K562 (cell line): Measurements from ENCODE around the gene TMEM120B. TPM values are rescaled to one million over a fixed set of nuclear protein-coding genes. Genes with fewer than 3 reads are reported as not detected.

Source experiments
- BACH1 ChIP-seq: fragments of 200-800 bp; sonication (Bioruptor generic); IDR thresholded peaks from 2 replicates; pipeline ENCODE4 v1.6.1; 2016; ENCODE audit warnings: missing genetic modification characterization, missing compliant biosample characterization
- MEF2D ChIP-seq: conservative IDR thresholded peaks from 2 replicates; pipeline ENCODE4 v1.6.1; 2016; ENCODE audit warnings: low read depth, missing genetic modification characterization, missing compliant biosample characterization
- MEIS2 ChIP-seq: fragments of 450-650 bp; IDR thresholded peaks from 2 replicates; pipeline ENCODE4 v1.6.1; 2014; ENCODE audit warnings: mild to moderate bottlenecking; ENCODE audit not compliant: partially characterized antibody
- NFIC ChIP-seq: fragments of 450-650 bp; IDR thresholded peaks from 2 replicates; pipeline ENCODE4 v1.6.1; 2017; ENCODE audit warnings: mild to moderate bottlenecking, inconsistent platforms
- PTTG1 ChIP-seq: fragments of 450-650 bp; IDR thresholded peaks from 2 replicates; pipeline ENCODE4 v1.6.1; 2016; ENCODE audit warnings: low read depth, mild to moderate bottlenecking, missing genetic modification characterization, missing compliant biosample characterization
- SP1 ChIP-seq: sonication (generic); formaldehyde crosslinking; IDR thresholded peaks from 2 replicates; pipeline ENCODE4 v1.8.1; 2022; ENCODE audit warnings: mild to moderate bottlenecking, missing genetic modification reagents
- ZBTB7A ChIP-seq: IDR thresholded peaks from 2 replicates; pipeline ENCODE4 v1.6.1; 2011; ENCODE audit warnings: low read depth, mild to moderate bottlenecking, low read length, moderate library complexity, borderline replicate concordance; ENCODE audit not compliant: control insufficient read depth
- ZNF282 ChIP-seq: sonication (generic); formaldehyde crosslinking; IDR thresholded peaks from 2 replicates; pipeline ENCODE4 v1.8.1; 2023; ENCODE audit warnings: missing genetic modification reagents
- ZNF407 ChIP-seq: fragments of 450-650 bp; IDR thresholded peaks from 2 replicates; pipeline ENCODE4 v1.6.1; 2016; ENCODE audit warnings: low read depth
- ZNF75A ChIP-seq: fragments of 450-650 bp; formaldehyde crosslinking; IDR thresholded peaks from 2 replicates; pipeline ENCODE4 v1.4.0; 2020; ENCODE audit warnings: mild to moderate bottlenecking
- ZNF79 ChIP-seq: fragments of 250-450 bp; sonication (Bioruptor Pico); IDR thresholded peaks from 2 replicates; pipeline ENCODE4 v1.4.0; 2020; ENCODE audit warnings: low read depth, mild to moderate bottlenecking, moderate library complexity
- ZSCAN29 ChIP-seq: fragments of 450-650 bp; IDR thresholded peaks from 2 replicates; pipeline ENCODE4 v1.6.1; 2017
- ZZZ3 ChIP-seq: fragments of 450-650 bp; IDR thresholded peaks from 2 replicates; pipeline ENCODE4 v1.6.1; 2016; ENCODE audit warnings: antibody characterized with exemption, mild to moderate bottlenecking, moderate library complexity
- polyA plus RNA-seq, 8 experiments: library from polyadenylated mRNA; depleted of rRNA in 4 of 8; stranded (reverse) in 5 of 8; unstranded in 3 of 8; fragments of >200 nt; fragmentation: Nextera tagmentation in 2 of 8; fragmentation: Illumina TruSeq in 1 of 8; extraction: Ambion mirVana in 2 of 8; extraction: Trizol in 1 of 8; gene quantifications; 2 replicates each; pipeline versions ENCODE4 v1.2.1 to v1.2.3, GENCODE V29; 2011 to 2014; ENCODE audit warnings: inconsistent platforms in 1 of 8, missing spikeins in 1 of 8
- total RNA-seq, 7 experiments: library from RNA; depleted of rRNA in 6 of 7; stranded (reverse); fragments of >200 nt in 6 of 7; fragmentation: Illumina TruSeq in 2 of 7; extraction: Trizol in 2 of 7; gene quantifications; 2 replicates each; pipeline versions ENCODE4 v1.2.1 to v1.2.3, GENCODE V29; 2011 to 2021; ENCODE audit warnings: low replicate concordance in 1 of 7
- TF ChIP-seq, protein P1 (sequence below): fragments of 450-650 bp; IDR thresholded peaks from 2 replicates; pipeline ENCODE4 v1.6.1; 2016; ENCODE audit warnings: mild to moderate bottlenecking
- TF ChIP-seq, protein P2 (sequence below), 3 experiments: IDR thresholded peaks in 2 of 3; conservative IDR thresholded peaks in 1 of 3; 2 replicates each; pipeline ENCODE4 v1.5.1; 2011 to 2012; ENCODE audit warnings: low read length in 3 of 3, mild to moderate bottlenecking in 3 of 3, control low read depth in 2 of 3, improper control_type of control experiment in 1 of 3, inconsistent platforms in 1 of 3, low read depth in 1 of 3, mixed read lengths in 1 of 3, moderate library complexity in 1 of 3; ENCODE audit not compliant: insufficient read depth in 2 of 3

TMEM120B gene
- total and polyA plus RNA-seq, 9 of the 15 experiments (the other 6 are each of a cell fraction or from before 2014, with no cell fraction given) = 1.7 to 18.6 (median 7.4) TPM

GRCh38 chr12:121711361-121712189 is 977 bp upstream of the TMEM120B start (continued):
- TF ChIP-seq, protein P1, sequence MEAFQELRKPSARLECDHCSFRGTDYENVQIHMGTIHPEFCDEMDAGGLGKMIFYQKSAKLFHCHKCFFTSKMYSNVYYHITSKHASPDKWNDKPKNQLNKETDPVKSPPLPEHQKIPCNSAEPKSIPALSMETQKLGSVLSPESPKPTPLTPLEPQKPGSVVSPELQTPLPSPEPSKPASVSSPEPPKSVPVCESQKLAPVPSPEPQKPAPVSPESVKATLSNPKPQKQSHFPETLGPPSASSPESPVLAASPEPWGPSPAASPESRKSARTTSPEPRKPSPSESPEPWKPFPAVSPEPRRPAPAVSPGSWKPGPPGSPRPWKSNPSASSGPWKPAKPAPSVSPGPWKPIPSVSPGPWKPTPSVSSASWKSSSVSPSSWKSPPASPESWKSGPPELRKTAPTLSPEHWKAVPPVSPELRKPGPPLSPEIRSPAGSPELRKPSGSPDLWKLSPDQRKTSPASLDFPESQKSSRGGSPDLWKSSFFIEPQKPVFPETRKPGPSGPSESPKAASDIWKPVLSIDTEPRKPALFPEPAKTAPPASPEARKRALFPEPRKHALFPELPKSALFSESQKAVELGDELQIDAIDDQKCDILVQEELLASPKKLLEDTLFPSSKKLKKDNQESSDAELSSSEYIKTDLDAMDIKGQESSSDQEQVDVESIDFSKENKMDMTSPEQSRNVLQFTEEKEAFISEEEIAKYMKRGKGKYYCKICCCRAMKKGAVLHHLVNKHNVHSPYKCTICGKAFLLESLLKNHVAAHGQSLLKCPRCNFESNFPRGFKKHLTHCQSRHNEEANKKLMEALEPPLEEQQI = no peak
- TF ChIP-seq ZNF282 (CRISPR knock-in tag) (no peak), ZZZ3 (no peak), MEF2D (no peak), NFIC (no peak), ZNF75A (CRISPR knock-in tag) (no peak), ZSCAN29 (no peak), BACH1 (tag) (no peak), SP1 (CRISPR knock-in tag) (peak; percentile 16; the same call in 1 of the 2 replicates), ZNF79 (CRISPR knock-in tag) (no peak), PTTG1 (tag) (no peak), ZNF407 (peak; percentile 27; the same call in 1 of the 2 replicates), MEIS2 (peak; percentile 9), ZBTB7A (no peak)
- TF ChIP-seq, protein P2, sequence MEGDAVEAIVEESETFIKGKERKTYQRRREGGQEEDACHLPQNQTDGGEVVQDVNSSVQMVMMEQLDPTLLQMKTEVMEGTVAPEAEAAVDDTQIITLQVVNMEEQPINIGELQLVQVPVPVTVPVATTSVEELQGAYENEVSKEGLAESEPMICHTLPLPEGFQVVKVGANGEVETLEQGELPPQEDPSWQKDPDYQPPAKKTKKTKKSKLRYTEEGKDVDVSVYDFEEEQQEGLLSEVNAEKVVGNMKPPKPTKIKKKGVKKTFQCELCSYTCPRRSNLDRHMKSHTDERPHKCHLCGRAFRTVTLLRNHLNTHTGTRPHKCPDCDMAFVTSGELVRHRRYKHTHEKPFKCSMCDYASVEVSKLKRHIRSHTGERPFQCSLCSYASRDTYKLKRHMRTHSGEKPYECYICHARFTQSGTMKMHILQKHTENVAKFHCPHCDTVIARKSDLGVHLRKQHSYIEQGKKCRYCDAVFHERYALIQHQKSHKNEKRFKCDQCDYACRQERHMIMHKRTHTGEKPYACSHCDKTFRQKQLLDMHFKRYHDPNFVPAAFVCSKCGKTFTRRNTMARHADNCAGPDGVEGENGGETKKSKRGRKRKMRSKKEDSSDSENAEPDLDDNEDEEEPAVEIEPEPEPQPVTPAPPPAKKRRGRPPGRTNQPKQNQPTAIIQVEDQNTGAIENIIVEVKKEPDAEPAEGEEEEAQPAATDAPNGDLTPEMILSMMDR (IDR thresholded peaks at IDR 0.05 in 2 of 3, conservative IDR thresholded peaks at IDR 0.05 in 1 of 3; ENCODE audit: insufficient read depth in 2 of 3, low read depth in 1 of 3, low read length in 3 of 3) = no peak
